K562 (cell line): Measurements from ENCODE around the gene NBPF3. TPM values are rescaled to one million over a fixed set of nuclear protein-coding genes. Genes with fewer than 3 reads are reported as not detected.
A peak's percentile ranks its signal among the peaks of the same experiment; 100 is the strongest.

ENCODE experiments used
- ARID4B ChIP-seq: sonication (generic); formaldehyde crosslinking; IDR thresholded peaks from 2 replicates; pipeline ENCODE4 v1.8.0; 2022; ENCODE audit warnings: mild to moderate bottlenecking, missing genetic modification reagents
- CREB5 ChIP-seq: fragments of 250-450 bp; sonication (Bioruptor Pico); IDR thresholded peaks from 2 replicates; pipeline ENCODE4 v1.5.0; 2020; ENCODE audit warnings: mild to moderate bottlenecking
- E2F6 ChIP-seq, 2 experiments: IDR thresholded peaks; 2 replicates each; pipeline ENCODE4 v1.6.1; 2011; ENCODE audit warnings: borderline replicate concordance in 1 of 2, control low read depth in 1 of 2, low read depth in 1 of 2, low read length in 1 of 2, mild to moderate bottlenecking in 1 of 2, mixed read lengths in 1 of 2, moderate library complexity in 1 of 2; ENCODE audit not compliant: insufficient read depth in 1 of 2, insufficient read length in 1 of 2, poor library complexity in 1 of 2, severe bottlenecking in 1 of 2; ENCODE audit errors: extremely low read depth in 1 of 2
- HOMEZ ChIP-seq: fragments of 250-450 bp; sonication (Bioruptor Pico); IDR thresholded peaks from 2 replicates; pipeline ENCODE4 v1.4.0; 2020; ENCODE audit warnings: mild to moderate bottlenecking, moderate library complexity
- LEF1 ChIP-seq: fragments of 450-650 bp; IDR thresholded peaks from 2 replicates; pipeline ENCODE4 v1.6.1; 2016; ENCODE audit warnings: mild to moderate bottlenecking
- MEF2A ChIP-seq: IDR thresholded peaks from 2 replicates; pipeline ENCODE4 v1.6.1; 2011; ENCODE audit warnings: low read depth, mild to moderate bottlenecking, low read length, moderate library complexity; ENCODE audit not compliant: control insufficient read depth
- MYC ChIP-seq, 2 experiments: fragments of 250-450 bp in 1 of 2; sonication (Bioruptor Pico) in 1 of 2; IDR thresholded peaks; 2 replicates each; pipeline versions ENCODE4 v1.5.1 to v1.6.1; 2012 to 2021; ENCODE audit warnings: low read depth in 2 of 2, borderline replicate concordance in 1 of 2, improper control_type of control experiment in 1 of 2, low read length in 1 of 2, mild to moderate bottlenecking in 1 of 2, moderate library complexity in 1 of 2
- NFRKB ChIP-seq: fragments of 450-650 bp; IDR thresholded peaks from 2 replicates; pipeline ENCODE4 v1.6.1; 2016; ENCODE audit warnings: low read depth
- PTRF ChIP-seq: fragments of 450-650 bp; IDR thresholded peaks from 2 replicates; pipeline ENCODE4 v1.6.1; 2016; ENCODE audit warnings: mild to moderate bottlenecking, missing genetic modification characterization, missing compliant biosample characterization
- SETDB1 ChIP-seq: IDR thresholded peaks from one replicate; pipeline ENCODE4 v1.6.1; 2012; ENCODE audit warnings: low read length, control low read depth, inconsistent platforms
- SREBF2 ChIP-seq: sonication (generic); formaldehyde crosslinking; IDR thresholded peaks from 2 replicates; pipeline ENCODE4 v1.4.0; 2020; ENCODE audit warnings: mild to moderate bottlenecking, missing genetic modification reagents
- SRSF9 ChIP-seq: fragments of 200-400 bp; formaldehyde crosslinking; IDR thresholded peaks from 2 replicates; pipeline ENCODE4 v1.6.1; 2017; ENCODE audit warnings: low read depth, low read length, borderline replicate concordance
- USF1 ChIP-seq: sonication (generic); formaldehyde crosslinking; IDR thresholded peaks from 2 replicates; pipeline ENCODE4 v1.9.0; 2022; ENCODE audit warnings: mild to moderate bottlenecking, missing genetic modification reagents
- ZNF395 ChIP-seq: fragments of 200-800 bp; sonication (Bioruptor generic); IDR thresholded peaks from 2 replicates; pipeline ENCODE4 v1.6.1; 2017; ENCODE audit warnings: missing genetic modification characterization, missing compliant biosample characterization
- polyA plus RNA-seq, 8 experiments: library from polyadenylated mRNA; depleted of rRNA in 4 of 8; stranded (reverse) in 5 of 8; unstranded in 3 of 8; fragments of >200 nt; fragmentation: Nextera tagmentation in 2 of 8; fragmentation: Illumina TruSeq in 1 of 8; extraction: Ambion mirVana in 2 of 8; extraction: Trizol in 1 of 8; gene quantifications; 2 replicates each; pipeline versions ENCODE4 v1.2.1 to v1.2.3, GENCODE V29; 2011 to 2014; ENCODE audit warnings: inconsistent platforms in 1 of 8, missing spikeins in 1 of 8
- total RNA-seq, 7 experiments: library from RNA; depleted of rRNA in 6 of 7; stranded (reverse); fragments of >200 nt in 6 of 7; fragmentation: Illumina TruSeq in 2 of 7; extraction: Trizol in 2 of 7; gene quantifications; 2 replicates each; pipeline versions ENCODE4 v1.2.1 to v1.2.3, GENCODE V29; 2011 to 2021; ENCODE audit warnings: low replicate concordance in 1 of 7

Gene NBPF3
- total and polyA plus RNA-seq, 9 of the 15 experiments (the other 6 are each of a cell fraction or from before 2014, with no cell fraction given) = 1.5 to 7.3 (median 5.4) TPM

- TF ChIP-seq HOMEZ (CRISPR knock-in tag) (no peak), MYC (IDR thresholded peaks at IDR 0.05; ENCODE audit: low read depth, low read length) (peak; percentile 28; the same call in 1 of the 2 replicates), MYC (CRISPR knock-in tag; IDR thresholded peaks at IDR 0.05; ENCODE audit: borderline replicate concordance, low read depth) (no peak), ARID4B (CRISPR knock-in tag) (0 out of 2 replicates have a peak, but pooled peaks have one; percentile 31), SRSF9 (no peak), LEF1 (0 out of 2 replicates have a peak, but pooled peaks have one; percentile 13), E2F6 (IDR thresholded peaks at IDR 0.05; ENCODE audit: borderline replicate concordance in 1 of 2, extremely low read depth in 1 of 2, insufficient read depth in 1 of 2, insufficient read length in 1 of 2, low read depth in 1 of 2, low read length in 1 of 2, poor library complexity in 1 of 2, severe bottlenecking in 1 of 2) (peak; percentile 56 to 67), SREBF2 (CRISPR knock-in tag) (no peak), CREB5 (no peak), SETDB1 (no peak), PTRF (tag) (0 out of 2 replicates have a peak, but pooled peaks have one; percentile 53), ZNF395 (0 out of 2 replicates have a peak, but pooled peaks have one; percentile 29), USF1 (CRISPR knock-in tag) (peak; percentile 58), NFRKB (0 out of 2 replicates have a peak, but pooled peaks have one; percentile 23), MEF2A (peak; percentile 80; the same call in 1 of the 2 replicates)
Observed at GRCh38 chr1:21392587-21393263, 47.2 kb upstream of the NBPF3 start (continued).
